ENCODE measurements around the gene ARMC6. TPM values are rescaled to one million over a fixed set of nuclear protein-coding genes. Genes with fewer than 3 reads are reported as not detected.

The ARMC6 gene
- total RNA-seq: 57.7 and 61.9 TPM in 2 replicates

GRCh38 chr19:19033426-19034203, at the start of gene ARMC6, which contains the start of gene SUGP2:
Gene ARMC6, plus strand, starts transcription at chr19:19033603. Its CDS starts 607 bp downstream, at chr19:19034210.
Gene SUGP2, minus strand, starts transcription at chr19:19033517. Its CDS starts 2,446 bp downstream, at chr19:19031071.
- intact Hi-C loops (cut with micrococcal nuclease): loop anchor here (1.0 to 5.0 kb wide), 3 partner anchors 105 to 201 kb away; partner anchors contain the start of genes BORCS8, RFXANK, TMEM161A and UPF1
- Mint-ChIP-seq H3K36me3 (ENCODE audit: low read depth) (peaks cover 34% of the 10 kb centered on the region), H3K4me3 (peak within 1 kb of the TSS; percentile 95), H3K27ac (peak within 1 kb of the TSS; percentile 96), H3K27me3 (peaks cover 1% of the 10 kb centered on the region), H3K9me3 (no peaks in the 10 kb centered on the region), H3K4me1 (peaks cover 32% of the 10 kb centered on the region)
- peak; percentile 97 for DNase-seq

- intact Hi-C loops (cut with micrococcal nuclease): no loop called here
- no peak overlapping the region for H3K4me3 Mint-ChIP-seq
- no peaks in the 10 kb centered on the region for H3K9me3 Mint-ChIP-seq
- H3K36me3 Mint-ChIP-seq (ENCODE audit: low read depth): no peaks in the 10 kb centered on the region
- H3K27ac Mint-ChIP-seq: no peak overlapping the region
- peaks cover 35% of the 10 kb centered on the region for H3K27me3 Mint-ChIP-seq
- H3K4me1 Mint-ChIP-seq: no peaks in the 10 kb centered on the region
- no peak for DNase-seq
Measured at GRCh38 chr19:18984251-18984650, 49.2 kb upstream of the ARMC6 start.

GRCh38 chr19:18985257-18985656, 48.1 kb upstream of the ARMC6 start:
- no peaks in the 10 kb centered on the region for H3K4me1 Mint-ChIP-seq
- H3K36me3 Mint-ChIP-seq (ENCODE audit: low read depth): no peaks in the 10 kb centered on the region
- DNase-seq: no peak
- no peak overlapping the region for H3K27ac Mint-ChIP-seq
- intact Hi-C loops (cut with micrococcal nuclease): no loop called here
- H3K9me3 Mint-ChIP-seq: no peaks in the 10 kb centered on the region
- no peak overlapping the region for H3K4me3 Mint-ChIP-seq
- peaks cover 35% of the 10 kb centered on the region for H3K27me3 Mint-ChIP-seq

- H3K36me3 Mint-ChIP-seq (ENCODE audit: low read depth): peaks cover 9% of the 10 kb centered on the region
- H3K27me3 Mint-ChIP-seq: peaks cover 32% of the 10 kb centered on the region
- intact Hi-C loops (cut with micrococcal nuclease): no loop called here
- DNase-seq: no peak
- H3K4me3 Mint-ChIP-seq: no peak overlapping the region
- H3K27ac Mint-ChIP-seq: no peak overlapping the region
- H3K9me3 Mint-ChIP-seq: no peaks in the 10 kb centered on the region
- H3K4me1 Mint-ChIP-seq: no peaks in the 10 kb centered on the region
Measured at GRCh38 chr19:18987456-18987855, 45.9 kb upstream of the ARMC6 start.

- peaks cover 24% of the 10 kb centered on the region for H3K36me3 Mint-ChIP-seq (ENCODE audit: low read depth)
- peaks cover 24% of the 10 kb centered on the region for H3K27me3 Mint-ChIP-seq
- no peak overlapping the region for H3K4me3 Mint-ChIP-seq
- H3K27ac Mint-ChIP-seq: no peak overlapping the region
- H3K4me1 Mint-ChIP-seq: no peaks in the 10 kb centered on the region
- intact Hi-C loops (cut with micrococcal nuclease): no loop called here
- no peak for DNase-seq
- no peaks in the 10 kb centered on the region for H3K9me3 Mint-ChIP-seq
Measured at GRCh38 chr19:18989316-18989715, 44.1 kb upstream of the ARMC6 start.

GRCh38 chr19:18990128-18990708, 43.2 kb upstream of the ARMC6 start:
- no peak for DNase-seq
- H3K36me3 Mint-ChIP-seq (ENCODE audit: low read depth): peaks cover 26% of the 10 kb centered on the region
- H3K4me3 Mint-ChIP-seq: no peak overlapping the region
- no peak overlapping the region for H3K27ac Mint-ChIP-seq
- no peaks in the 10 kb centered on the region for H3K4me1 Mint-ChIP-seq
- peaks cover 17% of the 10 kb centered on the region for H3K27me3 Mint-ChIP-seq
- intact Hi-C loops (cut with micrococcal nuclease): no loop called here
- H3K9me3 Mint-ChIP-seq: no peaks in the 10 kb centered on the region

GRCh38 chr19:18991006-18991405, 42.4 kb upstream of the ARMC6 start:
- H3K4me3 Mint-ChIP-seq: no peak overlapping the region
- H3K36me3 Mint-ChIP-seq (ENCODE audit: low read depth): peaks cover 30% of the 10 kb centered on the region
- H3K27ac Mint-ChIP-seq: no peak overlapping the region
- no peaks in the 10 kb centered on the region for H3K9me3 Mint-ChIP-seq
- intact Hi-C loops (cut with micrococcal nuclease): no loop called here
- no peak for DNase-seq
- H3K27me3 Mint-ChIP-seq: peaks cover 10% of the 10 kb centered on the region
- H3K4me1 Mint-ChIP-seq: no peaks in the 10 kb centered on the region

- Mint-ChIP-seq H3K36me3 (ENCODE audit: low read depth) (peaks cover 30% of the 10 kb centered on the region), H3K27ac (no peak overlapping the region), H3K4me3 (no peak overlapping the region), H3K27me3 (peaks cover 6% of the 10 kb centered on the region), H3K4me1 (no peaks in the 10 kb centered on the region), H3K9me3 (no peaks in the 10 kb centered on the region)
- intact Hi-C loops (cut with micrococcal nuclease): no loop called here
- DNase-seq: no peak
Measured at GRCh38 chr19:18991468-18991867, 41.9 kb upstream of the ARMC6 start.

GRCh38 chr19:18992696-18993095, 40.7 kb upstream of the ARMC6 start:
- intact Hi-C loops (cut with micrococcal nuclease): no loop called here
- H3K4me3 Mint-ChIP-seq: no peak overlapping the region
- no peaks in the 10 kb centered on the region for H3K9me3 Mint-ChIP-seq
- no peak for DNase-seq
- no peaks in the 10 kb centered on the region for H3K4me1 Mint-ChIP-seq
- H3K27ac Mint-ChIP-seq: no peak overlapping the region
- peaks cover 35% of the 10 kb centered on the region for H3K36me3 Mint-ChIP-seq (ENCODE audit: low read depth)
- H3K27me3 Mint-ChIP-seq: no peaks in the 10 kb centered on the region

GRCh38 chr19:18993115-18993514, 40.3 kb upstream of the ARMC6 start:
- intact Hi-C loops (cut with micrococcal nuclease): no loop called here
- Mint-ChIP-seq H3K27ac (no peak overlapping the region), H3K36me3 (ENCODE audit: low read depth) (peaks cover 37% of the 10 kb centered on the region), H3K27me3 (no peaks in the 10 kb centered on the region), H3K9me3 (no peaks in the 10 kb centered on the region), H3K4me1 (no peaks in the 10 kb centered on the region), H3K4me3 (no peak overlapping the region)
- no peak for DNase-seq

- no peak overlapping the region for H3K27ac Mint-ChIP-seq
- H3K27me3 Mint-ChIP-seq: no peaks in the 10 kb centered on the region
- DNase-seq: peak; percentile 70
- H3K4me1 Mint-ChIP-seq: peaks cover 13% of the 10 kb centered on the region
- intact Hi-C loops (cut with micrococcal nuclease): no loop called here
- peaks cover 48% of the 10 kb centered on the region for H3K36me3 Mint-ChIP-seq (ENCODE audit: low read depth)
- no peaks in the 10 kb centered on the region for H3K9me3 Mint-ChIP-seq
- H3K4me3 Mint-ChIP-seq: no peak overlapping the region
Measured at GRCh38 chr19:18995804-18996241, 37.6 kb upstream of the ARMC6 start.

- peaks cover 47% of the 10 kb centered on the region for H3K36me3 Mint-ChIP-seq (ENCODE audit: low read depth)
- H3K4me1 Mint-ChIP-seq: peaks cover 13% of the 10 kb centered on the region
- intact Hi-C loops (cut with micrococcal nuclease): no loop called here
- DNase-seq: no peak
- H3K4me3 Mint-ChIP-seq: no peak overlapping the region
- no peaks in the 10 kb centered on the region for H3K9me3 Mint-ChIP-seq
- H3K27ac Mint-ChIP-seq: no peak overlapping the region
- H3K27me3 Mint-ChIP-seq: no peaks in the 10 kb centered on the region
Measured at GRCh38 chr19:18996351-18996750, 37.1 kb upstream of the ARMC6 start.

GRCh38 chr19:18996796-18997394, 36.5 kb upstream of the ARMC6 start:
- Mint-ChIP-seq H3K36me3 (ENCODE audit: low read depth) (peaks cover 48% of the 10 kb centered on the region), H3K9me3 (no peaks in the 10 kb centered on the region), H3K4me1 (peaks cover 13% of the 10 kb centered on the region), H3K27ac (no peak overlapping the region), H3K4me3 (no peak overlapping the region), H3K27me3 (no peaks in the 10 kb centered on the region)
- intact Hi-C loops (cut with micrococcal nuclease): no loop called here
- no peak for DNase-seq

GRCh38 chr19:18998276-18998675, 35.1 kb upstream of the ARMC6 start:
- Mint-ChIP-seq H3K27me3 (no peaks in the 10 kb centered on the region), H3K4me3 (no peak overlapping the region), H3K9me3 (no peaks in the 10 kb centered on the region), H3K36me3 (ENCODE audit: low read depth) (peaks cover 52% of the 10 kb centered on the region), H3K4me1 (peaks cover 13% of the 10 kb centered on the region), H3K27ac (peak overlapping the region; percentile 27)
- no peak for DNase-seq
- intact Hi-C loops (cut with micrococcal nuclease): no loop called here
